Activated CD8-positive, alpha-beta memory T cell treated with anti-CD3 and anti-CD28 coated beads for 4 hours (primary cell): Measurements from ENCODE around the gene SSBP4.
"Not testable (repeated sequence)": the region's sequence is repeated elsewhere in the genome, so short reads cannot be mapped to it uniquely, and the experiment has no call there.

Experiments
- DNase-seq, 2 donors: peaks; one replicate each; pipeline ENCODE4 v3.0.0-alpha.2; 2020; ENCODE audit warnings: low read depth in 2 of 2

SSBP4 gene

DNA sequence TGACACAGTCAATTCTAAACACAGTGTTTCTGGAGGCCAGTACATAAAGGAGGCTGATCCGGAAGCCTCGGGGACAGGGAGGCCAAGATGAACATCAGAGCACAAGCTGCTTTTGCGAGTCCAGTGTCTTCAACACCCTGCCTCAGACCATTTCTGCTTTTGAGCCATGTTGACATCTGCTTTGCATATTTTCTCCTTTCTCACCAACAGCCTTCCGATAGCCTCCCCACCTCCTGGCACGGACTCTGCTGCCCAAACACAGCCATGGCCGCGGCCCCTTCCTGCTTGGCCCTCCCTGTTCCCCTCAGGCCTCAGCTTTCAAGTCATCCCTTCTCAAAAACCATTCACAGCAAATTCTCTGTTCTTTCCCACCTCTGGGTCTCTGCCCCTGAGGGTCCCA lies 25.4 kb upstream of the SSBP4 start:
- DNase-seq = no peak

DNA sequence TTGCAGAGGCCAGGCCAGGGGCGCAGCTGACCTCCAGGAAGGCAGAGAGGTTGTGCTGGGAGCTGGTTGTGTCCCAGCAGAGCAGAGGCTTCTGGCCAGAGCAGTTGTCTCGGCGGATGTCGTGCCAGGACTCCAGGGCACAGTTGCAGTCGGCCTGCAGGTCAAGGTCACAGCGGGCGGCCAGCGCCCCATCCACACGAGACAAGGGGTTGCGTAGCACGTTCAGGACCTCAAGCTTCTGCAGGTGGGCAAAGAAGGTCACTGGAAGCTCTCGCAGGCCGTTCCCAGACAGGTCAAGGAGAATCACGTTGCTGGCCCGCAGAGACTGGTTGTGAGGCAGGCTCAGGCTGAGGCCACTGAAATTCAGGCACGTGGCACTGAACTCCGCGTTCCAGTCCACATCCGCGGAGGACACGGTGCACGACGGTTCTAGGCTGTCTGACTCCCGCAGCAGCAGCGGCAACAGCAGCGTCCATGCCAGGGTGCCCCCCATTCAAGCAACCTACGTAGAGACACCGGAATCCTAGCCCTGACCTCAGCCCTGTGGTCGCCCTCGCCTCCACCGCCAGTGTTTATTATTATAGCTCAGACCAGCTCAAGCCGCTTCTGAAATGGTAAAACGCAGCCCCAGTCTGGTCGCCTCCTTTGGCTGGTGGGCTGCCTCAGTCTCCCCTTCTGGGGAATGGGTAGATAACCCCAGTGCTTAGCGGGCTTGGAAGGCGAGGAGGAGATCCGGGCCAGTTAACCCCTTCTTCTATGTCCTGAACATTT lies 22.5 kb upstream of the SSBP4 start:
- DNase-seq = no peak

DNA sequence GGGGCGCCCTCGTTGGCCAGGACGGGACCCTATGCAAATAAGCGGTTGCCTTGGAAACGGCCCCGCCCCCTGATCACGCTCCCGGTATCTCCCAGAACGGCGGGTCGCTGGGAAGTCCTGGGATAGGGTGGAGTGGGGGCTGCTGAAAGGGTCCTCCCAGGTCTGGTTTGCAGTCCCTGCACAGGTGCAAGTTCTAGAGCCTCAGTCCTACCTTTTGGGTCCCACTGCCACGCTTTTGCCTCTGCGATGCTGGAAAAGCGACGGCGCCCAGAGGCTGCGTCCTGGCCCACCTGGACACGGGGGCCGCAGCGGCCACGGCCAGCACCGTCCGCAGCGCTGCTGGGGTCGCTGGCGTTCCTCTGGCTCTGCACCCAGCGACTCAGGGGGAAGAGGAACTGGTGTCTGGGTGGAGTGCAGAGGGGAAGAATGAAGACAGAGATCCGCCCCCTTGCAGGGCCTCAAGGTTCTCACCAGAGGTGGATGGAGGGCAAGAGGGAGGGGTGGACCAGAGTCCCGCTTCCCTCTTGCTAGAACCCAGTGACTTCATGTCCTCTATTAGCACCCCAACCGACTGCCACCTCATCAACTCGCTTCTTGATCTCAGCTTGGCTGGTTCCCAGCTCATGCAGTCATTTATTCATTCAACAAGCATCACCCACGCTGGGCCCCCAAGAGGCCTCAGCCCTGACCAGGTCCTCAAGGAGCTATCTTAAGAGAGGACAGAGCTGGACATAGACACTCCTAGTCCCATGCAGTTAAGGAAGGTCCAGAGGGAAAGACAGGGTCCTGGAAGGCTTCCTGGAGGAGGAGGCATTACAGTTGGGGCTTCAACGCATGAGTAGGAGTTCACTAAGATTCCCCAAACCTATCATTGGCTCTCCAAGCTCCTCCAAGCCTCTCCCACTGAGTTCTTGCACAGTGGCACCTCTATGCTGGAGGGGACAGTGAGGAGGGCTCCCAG lies 21.7 kb upstream of the SSBP4 start, which contains the start of gene LRRC25:
Gene LRRC25, minus strand, starts transcription at position 381 of the 961 bp plus-strand sequence. CDS start 659 bp downstream, outside the sequence.
- no peak for DNase-seq

DNA sequence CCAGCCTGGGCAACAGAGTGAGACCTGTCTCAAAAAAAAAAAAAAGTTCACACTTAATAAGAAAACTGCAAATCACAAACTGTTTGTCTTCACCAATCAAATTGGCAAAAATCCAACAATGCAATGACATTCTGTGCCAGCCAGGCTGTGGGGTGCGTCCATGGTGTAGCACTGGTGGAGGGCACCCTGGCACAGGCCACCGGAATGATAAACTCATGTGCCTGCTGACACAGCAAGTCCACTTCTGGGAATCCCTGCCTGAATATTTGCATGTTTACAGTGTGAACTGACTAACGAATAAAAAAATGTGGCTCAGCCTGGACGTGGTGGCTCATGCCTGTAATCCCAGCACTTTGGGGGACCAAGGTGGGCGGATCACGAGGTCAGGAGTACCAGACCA lies 20.2 kb upstream of the SSBP4 start:
- no peak for DNase-seq

DNA sequence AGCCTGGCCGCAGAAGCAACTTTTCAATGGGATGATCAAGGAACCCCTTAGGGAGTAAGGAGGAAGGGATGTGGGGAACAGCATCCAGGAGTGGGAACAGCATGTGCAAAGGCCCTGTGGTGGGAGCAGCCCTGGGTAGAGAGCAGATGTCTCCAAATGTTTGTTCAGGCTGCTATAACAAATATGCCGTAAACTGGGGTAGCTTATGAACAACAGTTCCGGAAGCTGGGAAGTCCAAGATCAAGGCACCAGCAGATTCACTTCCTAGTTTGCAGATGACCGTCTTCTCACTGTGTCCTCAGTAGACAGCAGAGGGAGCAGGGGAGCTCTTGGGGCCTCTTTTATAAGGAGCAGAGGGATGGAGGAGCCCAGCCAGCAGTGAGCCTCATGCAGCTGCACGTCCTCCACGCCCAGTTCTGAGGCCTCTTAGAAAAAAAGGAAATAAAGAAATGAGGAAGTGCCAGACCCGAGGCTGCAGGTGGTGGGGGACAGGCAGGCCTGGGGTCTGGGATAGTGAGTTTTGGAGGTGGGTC lies 17.6 kb upstream of the SSBP4 start:
- DNase-seq = no peak

DNA sequence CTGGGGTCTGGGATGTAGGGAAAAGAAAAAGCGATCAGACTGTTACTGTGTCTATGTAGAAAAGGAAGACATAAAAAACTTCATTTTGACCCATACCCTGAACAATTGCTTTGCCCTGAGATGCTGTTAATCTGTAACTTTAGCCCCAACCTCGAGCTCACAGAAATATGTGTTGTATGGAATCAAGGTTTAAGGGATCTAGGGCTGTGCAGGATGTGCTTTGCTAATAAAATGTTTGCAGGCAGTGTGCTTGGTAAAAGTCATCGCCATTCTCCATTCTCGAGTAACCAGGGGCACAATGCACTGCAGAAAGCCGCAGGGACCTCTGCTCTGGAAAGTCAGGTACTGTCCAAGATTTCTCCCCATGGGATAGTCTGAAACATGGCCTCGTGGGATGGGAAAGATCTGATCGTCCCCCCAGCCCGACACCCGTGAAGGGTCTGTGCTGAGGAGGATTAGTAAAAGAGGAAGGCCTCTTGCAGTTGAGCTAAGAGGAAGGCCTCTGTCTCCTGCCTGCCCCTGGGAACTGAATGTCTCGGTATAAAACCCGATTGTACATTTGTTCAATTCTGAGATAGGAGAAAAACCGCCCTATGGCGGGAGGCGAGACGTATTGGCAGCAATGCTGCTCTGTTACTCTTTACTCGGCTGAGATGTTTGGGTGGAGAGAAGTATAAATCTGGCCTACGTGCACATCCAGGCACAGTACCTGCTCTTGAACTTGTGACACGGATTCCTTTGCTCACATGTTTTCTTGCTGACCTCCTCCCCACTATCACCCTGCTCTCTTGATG lies 16.5 kb upstream of the SSBP4 start:
- DNase-seq = not testable (repeated sequence)

DNA sequence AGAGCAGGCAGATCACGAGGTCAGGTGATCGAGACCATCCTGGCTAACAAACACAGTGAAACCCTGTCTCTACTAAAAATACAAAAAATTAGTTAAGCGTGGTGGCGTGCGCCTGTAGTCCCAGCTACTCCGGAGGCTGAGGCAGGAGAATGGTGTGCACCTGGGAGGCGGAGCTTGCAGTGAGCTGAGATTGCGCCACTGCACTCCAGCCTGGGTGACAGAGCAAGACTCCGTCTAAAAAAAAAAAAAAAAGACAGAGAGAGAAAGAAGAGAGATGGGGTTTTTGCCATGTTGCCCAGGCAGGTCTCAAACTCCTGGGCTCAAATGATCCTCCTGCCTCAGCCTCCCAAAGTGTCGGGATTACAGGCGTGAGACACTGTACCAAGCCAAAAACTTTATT lies 13.4 kb upstream of the SSBP4 start:
- DNase-seq = not testable (repeated sequence)

DNA sequence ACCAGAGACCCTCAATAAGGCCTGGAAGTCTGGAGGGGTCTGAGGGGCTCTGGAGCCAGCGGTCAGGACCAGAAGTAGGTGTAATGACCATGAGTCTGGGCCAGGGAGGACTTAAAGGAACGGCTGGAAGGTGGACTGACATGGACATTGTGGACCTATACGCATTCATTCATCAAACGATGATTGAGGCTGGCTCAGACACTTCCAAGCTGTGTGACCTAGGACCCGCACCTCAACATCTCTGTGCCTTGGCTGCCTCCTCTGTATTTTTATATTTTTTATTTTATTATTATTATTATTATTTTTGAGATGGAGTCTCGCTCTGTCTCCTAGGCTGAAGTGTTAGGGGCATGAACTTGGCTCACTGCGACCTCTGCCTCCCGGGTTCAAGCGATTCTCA lies 12.4 kb upstream of the SSBP4 start:
- no peak for DNase-seq

DNA sequence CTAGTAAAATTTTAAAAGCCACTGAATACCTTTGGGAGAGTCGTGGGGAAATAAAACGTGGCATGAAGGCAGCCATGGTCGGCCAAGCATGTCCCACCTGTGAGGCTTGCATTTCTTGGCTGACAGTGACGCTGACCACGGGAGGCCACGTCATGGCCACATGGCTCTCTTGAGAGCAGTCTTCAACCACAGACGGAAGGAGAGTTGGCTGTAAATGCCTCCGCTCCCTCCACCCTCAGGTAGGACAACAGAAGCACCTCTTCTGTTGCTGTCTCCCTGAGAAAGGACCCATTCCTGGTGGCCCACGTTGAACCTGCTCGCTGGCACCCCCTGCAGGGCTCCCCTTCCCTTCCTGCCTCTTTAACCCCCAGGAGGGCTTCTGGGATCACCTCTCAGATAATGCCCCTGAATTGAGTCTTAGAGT lies 11.1 kb upstream of the SSBP4 start:
- DNase-seq = no peak

DNA sequence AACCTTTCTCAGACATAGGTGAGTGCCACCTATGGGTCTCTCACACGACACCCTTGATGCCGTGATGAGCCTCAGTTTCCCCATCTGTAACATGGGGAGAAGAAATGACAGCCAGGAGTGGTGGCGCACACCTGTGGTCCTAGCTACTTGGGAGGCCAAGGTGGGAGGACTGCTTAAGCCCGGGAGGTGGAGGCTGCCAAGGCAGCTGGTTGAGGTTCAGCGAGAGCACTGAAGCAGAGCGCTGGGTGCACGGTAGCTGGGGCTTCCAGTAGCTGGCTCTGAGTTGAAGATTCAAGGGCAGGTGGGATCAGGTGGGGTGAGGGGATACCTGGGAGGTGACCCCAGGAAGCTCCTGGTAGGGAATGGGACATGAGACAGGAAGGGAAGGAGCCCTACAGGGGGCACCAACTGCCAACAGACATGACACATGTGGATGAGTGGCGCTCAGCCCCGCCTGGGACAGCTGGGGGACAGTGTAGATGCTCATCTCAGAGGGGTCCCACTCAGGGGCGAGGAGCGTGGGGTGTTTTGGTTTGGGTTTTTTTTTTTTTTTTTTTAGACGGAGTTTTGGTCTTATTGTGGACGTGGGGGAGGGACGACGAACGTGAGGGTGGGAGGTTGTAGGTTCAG lies 6.5 kb upstream of the SSBP4 start:
- no peak for DNase-seq

DNA sequence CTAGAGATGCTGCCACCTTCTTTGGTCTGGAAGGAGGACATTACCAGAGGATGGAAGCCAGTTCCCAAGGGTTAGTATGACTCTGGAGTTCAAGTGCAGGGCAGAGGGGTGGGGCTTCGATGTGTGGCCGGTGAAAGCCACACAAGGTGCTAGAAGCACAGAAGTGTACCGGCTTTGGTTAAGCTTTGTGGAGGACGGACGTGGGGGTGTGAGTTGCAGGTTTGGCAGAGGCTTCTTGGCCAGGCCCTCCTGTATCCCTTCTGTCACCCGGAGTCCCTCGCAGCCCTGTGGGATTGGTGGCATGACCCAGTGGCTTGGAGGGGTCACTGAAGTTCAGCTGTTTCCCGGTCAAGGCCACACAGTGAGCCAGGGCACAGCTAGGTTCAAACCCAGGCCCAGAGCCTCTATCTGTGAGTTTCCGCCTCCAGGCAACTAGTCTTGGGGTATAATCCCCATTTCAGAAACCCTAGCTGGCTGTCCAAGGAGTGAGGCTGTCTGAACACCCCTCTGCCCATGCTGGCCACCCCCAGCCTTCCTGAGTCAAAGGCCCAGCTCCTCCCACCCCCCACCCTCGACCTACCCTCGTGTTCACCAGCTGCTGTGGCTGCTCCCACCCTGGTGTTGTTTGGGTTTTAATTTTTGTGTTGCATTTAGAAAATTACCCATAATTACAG lies 4.6 kb upstream of the SSBP4 start:
- no peak for DNase-seq

DNA sequence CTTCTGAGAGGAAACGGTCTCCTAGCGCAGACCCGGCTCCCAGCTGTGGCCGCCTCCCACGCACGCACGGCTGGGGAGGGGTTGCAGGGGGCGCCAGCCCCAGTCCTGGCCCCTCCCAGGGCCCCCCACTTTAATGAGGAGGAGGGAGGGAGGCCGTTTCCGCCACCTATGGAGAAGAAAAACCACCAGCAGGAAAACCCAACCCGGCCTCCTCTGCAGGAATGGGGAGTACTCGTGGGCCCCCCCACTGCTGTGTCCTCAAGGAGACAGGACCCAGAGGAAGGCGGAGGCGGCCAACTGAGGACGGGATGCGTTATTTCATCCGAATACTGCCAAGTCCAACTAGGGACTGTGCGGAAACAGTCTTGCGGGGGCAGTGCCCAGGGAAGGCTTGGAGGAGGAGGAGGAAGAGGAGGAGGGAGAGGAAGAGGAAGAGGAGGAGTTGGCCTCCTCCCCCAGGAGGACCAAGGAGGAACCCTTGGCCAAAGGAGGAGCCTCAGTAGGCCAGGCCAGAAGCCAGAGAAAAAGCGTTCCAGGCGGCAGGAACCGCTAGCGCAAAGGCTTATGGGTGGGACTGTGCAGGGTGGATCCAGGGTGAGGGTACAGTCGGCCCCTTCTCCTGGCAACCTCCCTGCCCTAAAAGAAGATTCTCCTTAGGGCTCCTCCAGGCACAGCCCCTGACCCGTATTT lies 3.9 kb upstream of the SSBP4 start:
- DNase-seq = no peak

DNA sequence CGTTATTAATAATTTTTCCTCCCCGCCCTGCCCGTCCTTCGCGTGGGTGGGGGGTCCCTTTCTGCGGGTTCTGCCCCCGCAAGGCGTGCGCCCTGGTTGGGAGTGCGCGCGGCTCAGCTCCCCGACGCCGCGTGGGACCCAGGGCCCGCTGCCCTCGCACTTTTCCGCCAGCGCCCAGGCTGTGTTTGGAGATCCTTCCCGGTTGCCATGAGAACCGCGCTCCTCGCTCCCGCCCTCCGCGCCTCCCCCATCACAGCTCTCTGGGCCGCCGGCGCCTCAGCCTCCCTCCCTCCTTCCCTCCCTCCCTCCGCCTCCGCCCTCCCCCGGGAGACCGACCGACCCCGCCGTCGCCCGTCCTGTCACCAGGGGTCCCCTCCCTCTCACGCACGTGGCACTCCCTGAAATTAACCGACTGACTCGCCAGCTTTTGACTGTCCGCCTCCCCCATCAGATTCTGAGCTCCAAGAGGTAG lies 2.4 kb upstream of the SSBP4 start:
- peak; percentile 50 to 52 for DNase-seq

DNA sequence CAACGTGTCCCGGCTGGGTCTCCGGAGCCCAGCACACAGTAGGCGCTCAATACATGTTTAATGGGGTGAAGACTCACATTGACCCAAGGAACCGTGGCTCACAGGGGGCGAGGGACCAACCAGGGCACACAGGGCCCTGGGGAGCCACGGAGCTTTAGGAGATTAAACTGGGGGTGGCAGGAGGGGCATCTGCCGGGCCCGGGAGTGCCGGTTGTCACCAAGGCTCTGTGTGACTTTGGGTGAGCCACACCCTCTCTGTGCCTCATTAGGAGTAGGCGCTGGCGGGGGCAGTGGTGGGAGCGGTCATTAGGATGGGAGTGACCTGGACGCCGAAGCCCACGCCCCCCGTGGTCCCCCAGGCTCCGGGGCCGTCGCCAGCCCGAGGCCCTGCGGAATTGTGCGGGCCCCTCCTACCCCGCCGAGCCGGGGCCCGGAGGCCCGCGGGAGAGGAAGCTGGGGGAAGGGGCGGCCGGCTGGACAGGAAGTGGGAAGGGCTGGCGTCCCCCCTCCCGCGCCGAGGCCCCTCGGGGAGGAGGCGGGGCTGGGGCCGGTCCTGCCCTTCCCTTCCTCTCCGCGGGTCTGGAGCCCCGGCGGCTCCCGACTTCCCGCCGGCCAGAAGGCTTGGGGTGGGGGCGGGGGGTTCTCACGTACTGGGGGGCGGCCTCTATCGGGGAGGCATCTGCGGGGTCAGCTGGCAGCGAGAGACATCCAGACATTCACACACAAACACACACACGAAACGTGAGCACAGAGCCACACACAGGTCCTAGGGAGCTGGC lies 1.8 kb upstream of the SSBP4 start:
- DNase-seq = no peak

DNA sequence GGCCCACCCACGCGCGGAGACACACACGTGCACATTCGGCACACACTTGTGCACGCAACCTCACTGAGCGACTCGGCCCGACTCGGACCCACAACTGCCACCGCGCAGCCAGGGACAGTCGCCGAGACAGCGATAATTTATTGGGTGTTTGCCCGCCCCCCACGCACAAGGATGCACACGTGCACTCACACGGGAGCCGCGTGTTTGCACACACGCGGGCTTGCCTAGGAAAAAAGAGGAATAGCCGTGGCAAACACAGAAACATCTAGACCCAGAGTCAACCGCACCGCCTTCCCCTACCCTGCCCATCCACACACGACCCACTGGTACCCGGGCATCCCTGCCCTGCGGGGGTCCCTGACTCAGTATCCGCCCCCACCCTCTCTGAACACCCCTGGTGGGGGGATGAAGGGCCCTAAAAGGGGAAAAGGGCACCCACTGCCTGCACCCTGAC lies 1.1 kb upstream of the SSBP4 start:
- DNase-seq = no peak

DNA sequence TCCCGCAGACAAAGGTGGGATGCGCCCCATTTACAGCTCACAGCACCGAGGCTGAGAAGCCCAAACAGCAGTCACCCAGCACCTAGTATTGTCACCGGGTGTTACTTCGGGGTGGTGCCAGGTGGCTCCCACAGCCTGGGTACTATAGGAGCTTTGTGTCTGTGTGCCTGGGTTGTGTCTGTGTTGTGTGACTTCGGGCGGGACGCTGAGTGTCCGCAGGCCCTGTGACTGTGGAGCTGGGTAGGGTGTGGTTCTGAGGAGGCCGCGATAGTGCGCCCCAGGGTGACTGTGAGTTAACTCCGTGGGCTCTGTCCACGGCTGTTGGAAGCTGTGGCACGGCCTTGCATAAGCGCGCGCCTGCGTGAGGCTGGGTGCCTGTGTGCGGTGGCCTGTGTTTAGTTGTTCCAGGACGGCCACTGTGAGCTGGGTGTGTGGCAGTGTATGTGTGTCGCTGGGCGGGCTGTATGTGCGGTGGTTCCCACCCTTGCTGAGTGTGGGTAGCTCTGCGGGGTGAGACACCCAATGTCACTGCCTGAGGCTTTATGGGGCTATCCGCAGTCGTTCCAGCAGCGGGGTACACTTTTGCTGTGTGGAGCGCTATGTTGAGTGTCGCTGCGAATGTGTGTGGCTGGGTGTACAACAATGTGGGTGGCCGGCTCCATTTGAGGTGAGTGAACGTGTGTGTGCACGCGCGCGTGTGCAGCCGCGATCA lies 559 bp upstream of the SSBP4 start:
- DNase-seq = no peak

DNA sequence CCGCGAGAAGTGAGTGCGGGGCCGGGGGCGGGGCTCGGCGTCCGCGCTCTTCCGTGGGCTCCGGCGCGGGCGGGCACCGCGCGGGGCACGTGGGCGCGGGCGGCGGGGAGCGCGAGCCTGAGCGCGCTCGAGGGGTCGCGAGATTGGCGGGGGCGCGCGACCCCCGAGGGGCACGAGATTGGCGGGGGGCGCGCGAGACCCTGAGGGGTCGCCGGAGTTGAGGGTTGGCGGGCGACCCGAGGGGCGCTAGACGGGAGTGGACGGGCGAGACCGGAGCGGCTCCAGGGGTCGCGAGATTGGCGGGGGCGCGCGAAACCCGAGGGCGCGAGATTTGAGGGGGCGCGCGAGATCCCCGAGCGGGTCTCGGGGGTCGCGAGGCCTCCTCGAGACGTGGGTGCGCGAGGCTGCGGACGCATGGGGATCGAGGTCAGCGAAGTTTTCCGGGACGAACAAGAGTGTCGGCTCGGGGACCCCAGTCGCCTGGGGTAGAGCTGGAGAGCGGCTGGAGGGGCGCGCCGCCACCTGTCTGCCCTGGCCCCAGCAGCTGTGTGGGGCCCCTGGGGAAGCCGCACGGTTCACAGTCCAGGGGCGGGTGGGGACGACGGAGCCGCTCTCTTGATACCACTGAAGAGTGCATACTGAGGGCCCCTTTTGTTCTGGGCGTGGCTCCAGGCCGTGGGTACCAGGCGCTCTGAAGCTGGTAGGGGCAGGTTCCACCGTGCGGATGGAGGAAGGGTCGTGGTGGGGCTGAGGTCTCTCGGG lies 682 bp downstream of the SSBP4 start:
- DNase-seq = no peak

DNA sequence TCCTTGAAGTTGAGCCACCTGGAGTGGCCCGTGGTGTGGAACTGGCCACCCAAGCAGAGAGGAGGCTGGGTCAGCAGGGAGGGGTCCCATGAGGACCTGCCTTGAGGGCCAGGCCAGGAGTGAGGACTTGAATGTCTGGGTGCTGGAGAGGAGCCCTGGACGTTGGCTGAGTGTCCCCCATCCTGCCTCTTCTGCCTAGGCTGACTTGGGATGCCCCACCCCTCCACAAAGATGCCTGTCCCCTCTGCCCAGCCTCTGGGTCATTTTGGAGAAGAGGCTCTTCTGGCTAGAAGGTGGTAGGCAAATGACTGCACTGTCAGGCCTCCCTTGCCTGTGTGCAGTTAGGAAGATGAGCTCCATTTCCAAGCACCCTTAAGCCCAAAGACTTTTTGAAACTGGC lies 1.7 kb downstream of the SSBP4 start:
- DNase-seq = no peak
